ENCODE data around the gene JAG1.

GRCh38 chr20:10719740-10720385, 46.1 kb upstream of the JAG1 start:
- TF ChIP-seq CTCF (conservative IDR thresholded peaks at IDR 0.05) (no peak), ZFX (IDR thresholded peaks at IDR 0.05) (no peak)

All from C4-2B (cell line).